ENCODE results near the gene POU6F2.
"Not testable (repeated sequence)": the region's sequence is repeated elsewhere in the genome, so short reads cannot be mapped to it uniquely, and the experiment has no call there.

Gene POU6F2

DNA sequence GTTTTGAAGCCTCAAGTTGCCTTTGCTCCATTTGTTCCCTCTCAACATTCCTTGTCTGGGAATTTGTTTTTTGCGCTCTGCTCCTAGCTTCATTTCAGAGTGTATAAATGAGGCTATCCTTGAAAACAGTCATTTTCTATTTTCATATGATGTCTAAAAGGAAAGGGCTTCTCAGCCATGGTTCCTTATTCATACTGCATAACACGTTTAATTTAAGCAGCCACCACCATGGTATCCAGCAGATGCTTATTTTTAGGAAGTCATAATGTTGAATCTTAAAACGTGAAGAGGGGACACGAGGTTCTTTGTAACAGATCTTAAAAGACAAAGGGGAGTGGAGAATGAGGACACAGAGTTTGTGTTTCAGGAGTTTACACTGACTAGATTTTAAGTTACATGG lies 14.5 kb downstream of the POU6F2 start:
- no peak for DNase-seq

DNA sequence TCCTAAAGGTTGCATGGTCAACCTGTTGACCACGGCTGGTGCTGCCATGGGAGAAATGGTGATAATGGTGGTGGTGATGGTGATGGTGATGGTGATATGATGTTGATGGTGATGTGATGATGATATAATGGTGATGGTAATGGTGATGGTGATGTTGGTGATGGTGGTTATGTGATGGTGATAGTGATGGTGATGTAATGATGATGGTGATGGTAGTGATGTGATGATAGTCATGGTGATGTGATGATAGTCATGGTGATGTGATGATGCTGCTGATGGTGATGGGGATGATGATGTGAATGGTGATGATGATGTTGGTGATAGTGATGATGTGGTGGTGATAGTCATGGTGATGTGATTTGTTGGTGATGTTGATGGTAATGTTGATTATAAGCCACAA lies 23.9 kb downstream of the POU6F2 start:
- no peak for DNase-seq

DNA sequence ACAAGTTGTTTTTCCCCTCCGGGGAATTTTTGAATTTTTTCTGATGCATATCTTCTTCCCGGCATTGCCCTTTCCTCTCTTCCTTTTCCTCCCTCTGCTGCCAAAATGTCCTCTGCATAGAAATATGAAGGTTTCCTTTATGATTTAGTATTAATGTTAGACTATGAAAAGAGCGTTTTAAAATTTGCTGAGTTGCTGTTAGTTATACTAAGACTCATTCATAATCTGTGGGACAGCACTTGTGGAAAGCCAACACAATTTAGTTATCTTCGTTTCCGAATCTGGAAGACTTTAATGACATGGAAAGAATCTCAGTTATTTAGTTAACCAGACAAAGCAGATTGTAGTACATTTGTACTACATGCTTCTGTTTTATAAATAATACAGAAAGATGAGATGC lies 25.0 kb downstream of the POU6F2 start:
- DNase-seq, result no peak

DNA sequence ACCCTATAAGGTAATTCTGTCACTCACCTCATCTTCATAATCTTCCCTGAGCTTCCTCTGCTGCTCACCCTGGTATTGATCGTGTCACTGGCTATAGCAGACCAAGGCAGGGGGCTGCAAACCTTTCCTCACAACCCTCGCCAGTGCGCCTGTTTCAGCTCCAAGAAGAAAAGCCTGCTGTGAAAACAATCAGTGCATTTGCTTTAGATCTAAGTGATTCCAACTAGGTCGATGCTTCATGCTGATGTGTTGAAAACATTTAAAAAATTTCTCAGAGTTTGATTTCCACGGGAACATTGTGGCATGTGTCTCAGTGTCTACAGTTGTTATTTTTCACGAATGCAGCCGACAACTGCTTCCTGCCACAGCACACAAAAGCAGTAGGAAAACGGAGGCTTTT lies 27.3 kb downstream of the POU6F2 start:
- no peak for DNase-seq

DNA sequence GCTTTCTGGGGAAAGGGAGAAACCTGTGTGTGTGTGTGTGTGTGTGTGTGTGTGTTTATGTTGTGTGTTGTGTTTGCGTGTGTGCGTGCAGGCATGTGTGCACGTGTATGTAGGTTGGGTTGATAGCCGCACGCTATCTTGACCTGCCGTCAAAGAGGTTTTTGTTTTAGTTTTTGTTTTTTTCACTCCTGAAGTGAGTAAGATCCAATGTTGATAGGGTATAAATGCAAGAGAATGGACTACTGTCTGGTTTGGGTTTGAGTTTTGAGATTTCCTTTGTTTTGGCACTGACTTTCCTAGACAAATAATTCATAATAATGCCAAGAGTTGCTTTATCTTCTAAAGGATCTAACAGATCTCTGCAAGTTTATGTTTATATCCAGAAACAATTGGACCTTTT lies 27.8 kb downstream of the POU6F2 start:
- no peak for DNase-seq

DNA sequence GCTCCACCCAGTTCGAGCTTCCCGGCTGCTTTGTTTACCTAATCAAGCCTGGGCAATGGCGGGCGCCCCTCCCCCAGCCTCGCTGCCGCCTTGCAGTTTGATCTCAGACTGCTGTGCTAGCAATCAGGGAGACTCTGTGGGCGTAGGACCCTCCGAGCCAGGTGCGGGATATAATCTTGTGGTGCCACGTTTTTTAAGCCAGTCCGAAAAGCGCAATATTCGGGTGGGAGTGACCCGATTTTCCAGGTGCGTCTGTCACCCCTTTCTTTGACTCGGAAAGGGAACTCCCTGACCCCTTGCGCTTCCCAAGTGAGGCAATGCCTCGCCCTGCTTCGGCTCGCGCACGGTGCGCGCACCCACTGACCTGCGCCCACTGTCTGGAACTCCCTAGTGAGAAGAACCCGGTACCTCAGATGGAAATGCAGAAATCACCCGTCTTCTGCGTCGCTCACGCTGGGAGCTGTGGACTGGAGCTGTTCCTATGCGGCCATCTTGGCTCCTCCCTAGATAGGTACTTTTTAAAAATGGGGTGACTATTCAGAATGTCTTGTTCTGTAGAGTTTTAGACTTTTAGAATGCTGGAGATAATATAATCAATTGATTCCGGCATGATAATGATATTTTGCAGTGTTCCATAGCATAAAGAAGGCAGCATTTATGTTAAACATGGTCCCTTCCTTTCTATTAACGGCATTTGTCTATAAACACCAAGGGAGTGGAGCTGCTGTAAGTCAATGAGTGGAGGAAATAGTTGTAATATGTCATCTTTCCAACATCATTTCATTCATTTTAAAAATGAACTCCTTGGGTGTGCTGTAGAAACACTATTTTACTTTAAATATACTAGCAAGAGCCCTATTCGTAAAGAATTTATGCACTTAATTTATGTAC lies 35.6 kb downstream of the POU6F2 start:
- not testable (repeated sequence) for DNase-seq

DNA sequence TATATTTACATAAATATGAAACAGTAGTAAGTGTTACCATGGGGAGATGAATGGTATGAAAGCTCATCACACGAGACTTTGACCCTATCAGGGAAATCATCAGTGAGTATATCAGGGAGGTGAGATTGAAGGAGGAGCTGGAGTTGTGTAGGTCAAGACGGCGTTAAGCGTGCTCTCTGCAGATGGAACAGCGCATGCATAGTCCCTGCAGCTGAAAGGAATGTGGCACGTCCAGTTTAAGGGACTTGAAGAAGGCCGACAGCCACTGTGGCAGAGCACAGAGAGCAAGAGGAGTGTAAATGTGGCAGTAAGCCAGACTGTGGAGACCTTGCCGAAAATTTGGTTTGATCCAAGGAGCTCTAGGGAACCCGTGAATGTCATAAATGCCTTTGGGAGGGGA lies 38.9 kb downstream of the POU6F2 start:
- no peak for DNase-seq

DNA sequence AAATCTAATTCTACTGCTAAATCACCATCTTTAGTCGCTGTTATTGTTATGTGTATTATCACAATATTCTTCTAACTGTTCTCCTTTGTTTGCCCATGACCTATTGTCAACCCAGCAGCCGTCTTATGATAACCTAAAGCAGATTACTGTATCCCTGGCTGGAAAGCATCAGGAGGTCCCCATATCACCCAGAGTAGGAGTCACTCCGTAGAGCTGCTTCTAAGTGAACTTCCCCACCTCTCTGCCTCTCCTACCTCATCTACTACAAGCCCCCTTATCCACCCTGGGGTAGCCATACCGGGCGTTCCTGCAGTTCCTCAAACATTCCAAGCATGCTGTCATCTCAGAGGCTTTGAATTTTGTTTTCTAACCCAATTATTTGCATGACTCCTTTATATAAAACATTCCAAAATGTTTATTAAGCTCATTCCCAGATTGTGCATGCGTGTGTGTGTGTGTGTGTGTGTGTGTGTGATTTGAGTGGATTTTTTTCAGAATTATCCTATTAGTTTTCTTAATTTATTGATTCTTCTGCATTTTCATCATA lies 39.7 kb downstream of the POU6F2 start:
- DNase-seq, result no peak

DNA sequence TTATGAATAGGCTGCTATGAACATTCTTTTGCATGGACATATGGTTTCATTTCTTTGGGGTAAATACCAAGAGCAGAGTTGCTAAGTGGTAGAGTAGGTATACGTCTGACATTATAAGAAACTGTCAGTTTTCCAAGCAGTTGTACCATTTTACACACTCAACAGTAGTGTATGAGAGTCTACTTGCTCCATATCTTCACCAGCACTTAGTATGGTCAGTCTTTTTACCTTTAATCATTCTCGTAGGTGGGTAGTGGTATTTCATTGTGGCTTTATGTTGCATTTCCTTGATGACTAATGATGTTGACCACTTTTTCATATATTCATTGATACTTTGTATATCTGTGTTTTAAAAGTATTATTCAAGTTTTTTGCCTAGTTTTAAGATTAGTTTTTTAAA lies 45.1 kb downstream of the POU6F2 start:
- DNase-seq, result no peak

DNA sequence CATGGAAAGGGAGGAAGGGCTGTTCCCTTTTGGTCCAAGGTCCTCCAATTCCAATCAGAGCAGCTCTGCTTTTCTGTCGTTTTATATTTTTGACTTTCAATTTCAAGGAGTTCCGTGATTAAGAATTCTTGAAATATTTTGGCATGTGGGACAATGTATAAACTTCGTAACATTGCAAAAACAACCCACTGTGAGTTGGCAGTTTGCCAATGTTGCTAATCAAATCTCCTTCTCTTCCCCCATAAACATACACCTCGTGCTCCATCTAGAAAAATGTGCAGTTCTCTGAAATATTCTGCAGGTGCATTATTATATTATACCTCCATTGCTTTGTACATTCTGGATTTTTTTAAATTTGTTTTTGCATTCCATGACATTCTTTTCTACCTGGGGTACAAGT lies 49.8 kb downstream of the POU6F2 start:
- DNase-seq, result no peak

DNA sequence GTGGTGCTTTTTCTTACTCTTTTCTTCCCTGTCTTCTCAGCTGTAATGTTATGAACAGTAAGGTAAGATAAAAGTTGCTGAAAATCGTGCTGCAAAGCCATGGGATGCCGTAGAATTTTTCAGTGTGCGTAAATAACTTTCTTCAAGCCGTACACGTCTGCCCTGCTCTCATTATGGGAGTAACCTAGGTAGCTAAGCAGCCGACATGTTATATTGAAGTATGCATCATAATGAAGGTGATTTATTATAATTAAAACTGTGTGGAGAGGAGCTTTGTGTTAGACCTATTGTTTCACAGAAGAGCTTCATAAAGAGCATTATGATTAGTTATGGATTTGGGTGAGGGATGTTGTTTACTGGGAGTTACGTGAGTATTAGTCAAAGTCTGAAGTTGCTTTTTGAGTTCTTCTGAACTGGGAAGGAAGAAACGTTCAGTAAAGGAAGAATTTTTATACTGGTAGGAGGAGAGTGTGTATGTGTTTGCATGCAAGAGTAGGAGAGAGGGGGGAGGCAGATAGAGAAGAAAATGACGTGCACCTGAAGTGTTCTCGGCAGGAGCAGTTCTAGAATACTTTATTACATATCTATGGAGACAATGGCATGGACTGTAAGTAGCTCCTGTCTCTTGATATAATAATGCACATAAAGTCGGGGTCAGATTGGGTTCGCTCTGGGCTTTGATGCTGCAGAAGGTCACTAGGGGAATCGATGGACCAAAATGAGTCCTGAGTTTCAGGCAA lies 56.3 kb downstream of the POU6F2 start:
- DNase-seq, result no peak

DNA sequence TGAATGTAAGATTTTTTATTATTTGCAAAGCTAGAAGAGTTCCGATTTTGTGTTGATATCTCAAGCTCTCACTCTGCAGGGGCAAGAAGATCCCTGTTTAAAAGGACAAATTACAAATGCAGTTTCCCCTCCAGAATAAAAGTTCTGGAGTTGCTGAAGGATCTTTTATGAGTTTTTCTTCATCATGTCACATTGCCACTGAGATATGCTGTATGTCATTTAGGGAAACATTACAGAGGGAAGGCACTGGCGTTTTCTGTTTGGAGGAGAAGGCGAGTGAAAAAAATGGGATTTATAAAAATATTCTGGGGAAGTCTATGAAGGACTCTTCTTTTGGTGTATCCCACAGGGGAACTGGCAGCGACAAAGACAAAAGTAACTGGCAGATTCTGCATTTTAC lies 57.4 kb downstream of the POU6F2 start:
- DNase-seq, result no peak

DNA sequence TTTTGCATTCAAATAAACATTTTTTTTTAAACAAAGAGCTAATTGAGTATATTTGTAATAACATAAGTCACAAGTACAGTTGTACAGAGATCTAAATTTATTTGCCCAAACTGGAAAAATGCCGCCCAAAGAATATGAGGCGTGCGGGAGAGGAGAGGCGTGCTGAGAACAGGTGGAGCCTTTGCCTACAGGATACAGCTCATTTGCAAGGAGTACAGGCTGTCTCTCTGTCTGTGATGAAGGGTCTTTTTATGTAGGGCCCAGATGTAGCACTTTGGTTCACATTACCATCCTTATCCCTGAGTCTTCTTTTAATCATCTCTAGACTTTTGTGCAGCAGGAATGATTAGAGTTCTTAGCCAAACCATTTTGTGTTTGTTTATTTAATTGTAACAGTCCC lies 58.2 kb downstream of the POU6F2 start:
- no peak for DNase-seq

DNA sequence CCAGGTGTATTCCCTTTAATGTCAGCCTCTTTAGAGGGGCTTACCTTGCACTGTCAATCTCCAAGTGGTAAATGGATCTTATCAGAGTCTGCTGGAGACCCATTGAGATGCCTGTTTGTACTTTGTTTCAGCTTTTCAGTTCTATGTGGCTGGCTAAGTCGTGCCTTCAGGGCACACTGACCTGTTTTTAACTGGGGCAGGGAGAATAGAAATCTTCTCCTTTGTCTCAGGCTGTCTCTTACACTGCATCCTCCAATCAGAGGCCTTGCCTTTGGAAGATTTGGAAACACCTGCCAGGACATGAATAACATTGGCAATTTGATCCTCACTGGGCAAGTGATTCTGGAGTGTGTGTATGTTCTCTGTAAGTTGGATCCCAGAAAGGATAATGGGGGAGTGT lies 65.0 kb downstream of the POU6F2 start:
- DNase-seq, result no peak

DNA sequence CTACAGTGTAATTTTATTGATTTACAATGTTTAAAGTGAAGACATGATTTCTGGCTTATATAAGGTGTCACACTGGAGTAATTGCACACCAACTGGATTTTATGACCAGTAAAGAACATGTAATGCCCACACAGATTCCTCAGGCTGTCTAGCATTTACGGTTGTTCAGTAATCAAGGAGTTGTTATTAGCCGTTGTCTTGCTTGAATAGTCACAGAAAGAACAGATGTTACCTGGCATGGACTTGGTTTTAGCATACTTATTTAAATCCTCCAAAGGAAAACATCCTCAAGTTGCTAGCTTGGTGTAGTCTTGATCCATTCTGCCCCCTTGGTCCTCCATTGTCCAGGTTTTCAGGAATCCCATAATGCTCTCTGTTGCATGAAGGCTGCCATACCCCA lies 65.8 kb downstream of the POU6F2 start:
- no peak for DNase-seq

DNA sequence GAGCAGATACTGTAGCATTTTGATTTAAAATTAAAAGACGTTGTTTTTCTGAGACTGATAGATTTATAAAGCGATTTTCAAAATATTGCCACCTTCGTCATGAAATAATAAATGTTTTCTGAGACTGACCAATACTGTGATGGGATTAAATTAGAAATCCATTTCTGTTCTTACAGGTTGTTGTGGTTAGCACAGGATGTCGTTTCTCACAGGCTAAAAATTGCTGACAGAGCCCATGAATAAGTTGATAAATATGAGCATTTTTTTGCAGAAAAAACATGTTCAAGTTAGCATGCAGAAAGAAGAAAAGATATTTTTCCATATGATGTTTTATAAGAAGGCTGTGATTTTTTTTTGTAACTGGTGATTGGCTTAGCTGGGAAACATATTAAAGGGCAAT lies 66.8 kb downstream of the POU6F2 start:
- no peak for DNase-seq

DNA sequence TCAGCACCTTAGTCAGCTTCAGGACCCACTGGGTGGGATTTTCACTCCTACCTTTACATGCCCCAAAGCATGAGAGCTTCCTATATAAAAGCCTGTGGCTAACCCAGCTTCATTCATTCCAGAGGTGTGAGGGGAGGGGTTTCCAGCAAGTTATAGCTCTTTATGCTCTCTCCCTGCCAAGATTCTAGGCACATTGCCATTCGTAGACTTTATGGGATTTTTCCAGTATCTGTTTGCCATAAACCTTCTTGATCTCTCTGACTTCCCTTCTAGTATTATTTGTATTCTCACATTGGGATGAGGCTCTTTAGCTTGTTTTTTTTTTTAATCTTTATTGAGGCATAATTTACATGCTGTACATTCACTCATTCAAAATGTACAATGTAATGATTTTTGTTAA lies 67.5 kb downstream of the POU6F2 start:
- no peak for DNase-seq

DNA sequence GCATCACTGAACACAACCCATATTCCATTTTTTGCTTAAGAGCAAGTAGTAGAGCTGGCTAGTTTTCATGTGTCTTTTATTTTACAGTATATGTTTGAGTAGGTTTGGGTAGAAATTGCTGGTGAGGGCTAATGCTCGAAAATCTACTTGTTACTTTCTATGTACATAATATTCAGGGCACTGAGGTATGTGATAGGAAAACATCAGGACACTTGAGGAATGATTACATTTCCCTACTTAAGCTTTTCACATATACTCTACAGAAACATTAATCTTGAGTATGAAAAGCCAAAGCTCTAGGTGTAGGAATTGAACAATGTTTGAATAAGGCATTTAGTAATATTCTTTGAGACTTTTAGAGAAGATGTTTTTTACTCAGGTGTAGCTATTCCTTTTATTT lies 73.6 kb downstream of the POU6F2 start:
- no peak for DNase-seq

DNA sequence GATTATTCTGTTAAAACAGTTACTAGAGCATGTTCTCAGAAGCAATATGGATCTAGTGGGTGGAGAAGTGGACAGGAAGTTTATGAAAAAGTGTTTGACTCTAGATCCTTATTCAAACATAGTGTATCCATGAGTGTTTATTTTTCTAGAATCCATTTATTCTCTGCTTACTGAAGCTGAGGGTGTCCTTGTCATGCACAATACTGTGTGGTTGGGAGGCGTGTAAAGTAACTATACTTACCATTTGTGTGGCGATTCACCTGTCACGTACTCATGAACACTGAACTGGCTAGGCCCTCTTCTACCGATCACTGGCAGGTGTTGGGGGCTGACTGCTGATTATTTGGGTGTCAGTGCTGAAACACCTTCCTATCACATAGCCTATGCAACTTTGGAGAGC lies 74.0 kb downstream of the POU6F2 start:
- DNase-seq, result no peak

DNA sequence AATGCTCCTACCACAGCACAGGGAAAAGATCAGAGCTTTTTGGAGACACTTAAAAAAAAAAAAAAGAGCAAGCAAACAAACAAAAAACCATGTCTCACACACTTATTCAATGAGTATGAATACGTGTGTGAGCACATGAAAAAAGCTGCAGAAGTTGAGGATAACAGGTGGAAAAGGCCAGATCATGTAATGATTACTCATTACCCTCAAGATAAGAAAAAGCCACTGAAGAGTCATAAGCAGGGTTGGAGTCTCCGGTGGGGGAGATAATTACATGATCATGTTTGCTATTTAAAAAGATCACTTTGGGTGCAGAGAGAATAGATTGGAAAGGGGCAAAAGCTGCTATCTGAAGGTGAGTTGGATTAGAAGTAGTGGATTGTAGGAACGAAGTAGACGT lies 77.0 kb downstream of the POU6F2 start:
- no peak for DNase-seq

DNA sequence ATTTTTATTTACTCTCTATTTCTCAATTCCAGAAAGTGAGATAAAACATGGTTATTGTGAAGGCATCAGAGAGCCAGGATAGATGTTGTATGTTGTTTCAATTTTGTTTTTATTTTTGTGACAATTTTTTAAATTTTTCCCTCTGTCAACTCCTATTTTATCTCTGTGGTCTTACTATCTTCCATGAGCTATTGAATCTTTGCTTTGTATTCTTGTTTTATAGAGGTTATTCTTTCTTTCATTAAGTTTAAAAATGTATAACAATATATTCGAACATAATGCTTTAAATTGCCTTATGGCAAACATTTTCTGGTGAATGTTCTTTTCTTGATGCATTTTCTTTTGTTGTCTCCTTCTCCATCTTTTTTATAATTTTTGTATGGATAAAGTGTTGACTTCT lies 78.4 kb downstream of the POU6F2 start:
- DNase-seq, result no peak

DNA sequence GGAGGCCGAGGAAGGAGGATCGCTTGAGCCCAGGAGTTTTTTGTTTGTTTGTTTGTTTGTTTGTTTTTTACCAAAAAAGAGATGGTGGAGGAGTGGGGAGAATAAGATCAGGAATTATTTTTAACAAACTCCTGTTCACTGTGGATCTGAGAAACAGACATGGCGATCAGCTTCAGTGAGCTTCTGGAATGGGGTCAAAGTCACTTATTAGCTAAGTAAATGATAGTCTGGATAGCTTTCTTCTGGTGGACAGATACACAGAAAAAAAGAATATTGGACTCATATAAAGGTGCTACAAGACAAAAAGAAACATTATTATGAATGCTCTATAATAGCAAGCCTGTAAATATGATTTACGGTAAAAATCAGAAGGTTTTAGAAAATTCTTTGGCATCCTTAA lies 85.1 kb downstream of the POU6F2 start:
- no peak for DNase-seq

DNA sequence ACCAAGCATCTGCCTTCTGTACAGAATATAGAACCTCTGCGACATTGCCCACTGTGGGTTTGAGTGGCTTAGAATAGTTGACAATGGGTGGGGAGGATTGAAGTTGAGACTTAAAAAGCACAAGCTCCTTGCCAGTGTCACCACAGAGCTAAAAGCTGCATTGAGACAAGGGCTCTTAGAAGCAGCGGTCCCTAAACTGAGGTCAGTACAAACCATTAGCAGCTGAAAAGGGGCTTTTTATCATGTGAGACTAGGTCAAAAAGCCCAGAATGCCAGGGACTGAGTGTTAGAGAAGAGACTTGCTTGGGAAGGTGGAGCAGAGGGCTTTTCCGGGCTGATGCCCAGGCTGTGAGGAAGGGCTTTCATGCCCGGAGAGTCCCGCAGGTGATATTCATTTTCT lies 91.3 kb downstream of the POU6F2 start:
- no peak for DNase-seq
